GM19043 (cell line): ENCODE data around the gene MGST3.
"Not testable (repeated sequence)": the region's sequence is repeated elsewhere in the genome, so short reads cannot be mapped to it uniquely, and the experiment has no call there.

ENCODE experiments used
- ATAC-seq: cut with Tn5 transposase; IDR thresholded peaks from one replicate; pipeline ENCODE4 v1.9.1; 2021; ENCODE audit warnings: low read depth; ENCODE audit not compliant: unreplicated experiment

The MGST3 gene

GRCh38 chr1:165648919-165649572, 18.0 kb downstream of the MGST3 start:
- no peak for ATAC-seq

GRCh38 chr1:165650981-165651625, 20.1 kb downstream of the MGST3 start:
- ATAC-seq: no peak

GRCh38 chr1:165658766-165659580, 27.9 kb downstream of the MGST3 start:
- not testable (repeated sequence) for ATAC-seq

- ATAC-seq: no peak
Observed at GRCh38 chr1:165659581-165659895, 28.5 kb downstream of the MGST3 start.

- ATAC-seq: no peak
Observed at GRCh38 chr1:165661703-165662102, 30.7 kb downstream of the MGST3 start.

GRCh38 chr1:165662186-165662585, 31.2 kb downstream of the MGST3 start:
- no peak for ATAC-seq

- no peak for ATAC-seq
Observed at GRCh38 chr1:165666152-165666825, 35.3 kb downstream of the MGST3 start.

GRCh38 chr1:165668184-165668583, 37.1 kb downstream of the MGST3 start:
- no peak for ATAC-seq

- no peak for ATAC-seq
Observed at GRCh38 chr1:165671526-165671925, 40.5 kb downstream of the MGST3 start.

GRCh38 chr1:165674599-165674998, 43.6 kb downstream of the MGST3 start:
- ATAC-seq: no peak

GRCh38 chr1:165675794-165676193, 44.8 kb downstream of the MGST3 start:
- no peak for ATAC-seq

GRCh38 chr1:165678509-165678908, 47.5 kb downstream of the MGST3 start:
- ATAC-seq: no peak

- no peak for ATAC-seq
Observed at GRCh38 chr1:165679282-165680036, 48.4 kb downstream of the MGST3 start.

- no peak for ATAC-seq
Observed at GRCh38 chr1:165680303-165680702, 49.3 kb downstream of the MGST3 start.

GRCh38 chr1:165680773-165681172, 49.7 kb downstream of the MGST3 start:
- ATAC-seq: not testable (repeated sequence)

GRCh38 chr1:165683848-165684485, 52.9 kb downstream of the MGST3 start:
- no peak for ATAC-seq

- peak; percentile 70 for ATAC-seq
Observed at GRCh38 chr1:165686121-165686970, 55.3 kb downstream of the MGST3 start.

- ATAC-seq: peak; percentile 24
Observed at GRCh38 chr1:165686971-165687433, 56.0 kb downstream of the MGST3 start.

- no peak for ATAC-seq
Observed at GRCh38 chr1:165688046-165688445, 57.0 kb downstream of the MGST3 start.
